GM12865 (cell line): Measurements from ENCODE around the gene PPP1R1B.
A peak's percentile ranks its signal among the peaks of the same experiment; 100 is the strongest.

ENCODE experiments used
- DNase-seq: peaks from one replicate; pipeline ENCODE4 v3.0.0; 2010; ENCODE audit warnings: low read depth
- H3K4me3 ChIP-seq: 2 replicates; pipeline ENCODE4 v1.5.1; 2011; ENCODE audit warnings: mild to moderate bottlenecking, low read depth, low read length, control low read depth
- TF ChIP-seq, protein P1 (sequence below): IDR thresholded peaks from 2 replicates; pipeline ENCODE4 v1.5.1; 2011; ENCODE audit warnings: low read length, control low read depth, low read depth, inconsistent platforms; ENCODE audit not compliant: insufficient read depth; ENCODE audit errors: missing control alignments

Gene PPP1R1B

DNA sequence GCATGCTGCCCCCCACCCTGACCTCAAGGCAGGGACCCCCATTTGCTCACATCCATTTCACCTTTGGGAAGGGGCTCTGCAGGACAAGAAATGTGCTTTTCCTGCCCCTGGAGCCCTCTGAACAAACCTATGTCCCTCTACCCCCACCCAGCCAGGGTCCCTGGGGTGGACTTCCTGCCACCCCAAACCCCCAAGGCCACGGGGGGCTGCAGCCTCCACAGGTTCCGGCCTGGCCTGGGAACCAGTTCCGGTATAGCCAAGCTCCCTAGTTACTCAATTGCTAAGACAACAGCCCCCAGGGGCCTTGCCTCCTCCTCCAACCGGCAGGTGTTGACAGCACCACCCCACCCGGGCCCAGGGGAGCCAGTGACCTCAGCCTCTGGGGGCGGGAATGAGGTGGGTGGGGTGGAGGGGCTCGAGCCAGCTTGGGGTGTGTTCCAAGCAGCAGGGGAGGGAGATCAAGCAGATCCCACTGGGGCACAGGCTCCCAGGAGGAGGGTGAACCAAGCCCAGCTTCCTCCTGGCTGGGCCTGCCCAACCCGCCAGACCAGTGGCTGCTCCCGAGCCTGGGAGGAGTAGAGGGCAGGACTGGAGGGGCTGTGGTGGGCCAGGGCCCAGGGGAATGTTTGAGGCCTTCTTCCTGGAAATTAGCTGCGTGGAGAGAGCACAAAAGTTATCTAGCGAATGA is 48.1 kb downstream of the PPP1R1B start:
- no peak overlapping the region for H3K4me3 ChIP-seq
- no peak for DNase-seq
- TF ChIP-seq, protein P1, sequence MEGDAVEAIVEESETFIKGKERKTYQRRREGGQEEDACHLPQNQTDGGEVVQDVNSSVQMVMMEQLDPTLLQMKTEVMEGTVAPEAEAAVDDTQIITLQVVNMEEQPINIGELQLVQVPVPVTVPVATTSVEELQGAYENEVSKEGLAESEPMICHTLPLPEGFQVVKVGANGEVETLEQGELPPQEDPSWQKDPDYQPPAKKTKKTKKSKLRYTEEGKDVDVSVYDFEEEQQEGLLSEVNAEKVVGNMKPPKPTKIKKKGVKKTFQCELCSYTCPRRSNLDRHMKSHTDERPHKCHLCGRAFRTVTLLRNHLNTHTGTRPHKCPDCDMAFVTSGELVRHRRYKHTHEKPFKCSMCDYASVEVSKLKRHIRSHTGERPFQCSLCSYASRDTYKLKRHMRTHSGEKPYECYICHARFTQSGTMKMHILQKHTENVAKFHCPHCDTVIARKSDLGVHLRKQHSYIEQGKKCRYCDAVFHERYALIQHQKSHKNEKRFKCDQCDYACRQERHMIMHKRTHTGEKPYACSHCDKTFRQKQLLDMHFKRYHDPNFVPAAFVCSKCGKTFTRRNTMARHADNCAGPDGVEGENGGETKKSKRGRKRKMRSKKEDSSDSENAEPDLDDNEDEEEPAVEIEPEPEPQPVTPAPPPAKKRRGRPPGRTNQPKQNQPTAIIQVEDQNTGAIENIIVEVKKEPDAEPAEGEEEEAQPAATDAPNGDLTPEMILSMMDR = no peak

DNA sequence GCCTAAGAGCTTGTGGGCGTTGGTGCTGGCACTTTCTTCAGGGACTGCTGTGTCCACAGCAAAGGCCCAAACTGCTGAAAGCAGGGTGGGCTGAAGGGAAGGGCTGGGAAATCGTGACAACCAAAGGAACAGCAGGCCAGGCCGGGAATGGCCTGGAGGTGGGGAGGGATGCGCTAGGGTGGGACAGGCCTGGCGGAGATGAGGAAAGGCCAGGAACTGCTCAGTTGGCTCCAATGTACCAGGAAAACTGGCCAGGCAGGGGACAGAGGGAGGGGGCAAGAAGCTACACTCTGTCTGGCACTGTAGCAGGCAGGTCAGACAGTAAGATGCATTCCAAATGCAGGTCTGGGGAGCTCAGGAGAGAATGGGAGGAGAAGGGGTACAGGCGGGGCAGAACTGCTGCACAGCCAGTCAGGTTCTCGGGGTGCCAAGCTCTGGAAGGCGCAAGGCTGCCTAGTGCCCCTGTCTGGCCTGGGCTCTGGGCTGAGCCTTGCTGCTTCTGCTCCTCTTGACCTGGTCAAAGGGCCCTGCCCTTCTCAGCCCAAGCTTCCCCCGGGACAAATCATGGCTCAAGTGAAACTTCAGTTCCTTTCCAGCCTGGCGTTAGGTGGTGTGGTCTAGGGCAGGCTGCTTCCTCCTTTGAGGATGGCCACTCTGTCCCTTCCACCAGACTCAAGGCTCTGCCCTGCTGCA is 48.8 kb downstream of the PPP1R1B start:
- DNase-seq = no peak
- TF ChIP-seq, protein P1 = no peak
- H3K4me3 ChIP-seq = no peak overlapping the region

DNA sequence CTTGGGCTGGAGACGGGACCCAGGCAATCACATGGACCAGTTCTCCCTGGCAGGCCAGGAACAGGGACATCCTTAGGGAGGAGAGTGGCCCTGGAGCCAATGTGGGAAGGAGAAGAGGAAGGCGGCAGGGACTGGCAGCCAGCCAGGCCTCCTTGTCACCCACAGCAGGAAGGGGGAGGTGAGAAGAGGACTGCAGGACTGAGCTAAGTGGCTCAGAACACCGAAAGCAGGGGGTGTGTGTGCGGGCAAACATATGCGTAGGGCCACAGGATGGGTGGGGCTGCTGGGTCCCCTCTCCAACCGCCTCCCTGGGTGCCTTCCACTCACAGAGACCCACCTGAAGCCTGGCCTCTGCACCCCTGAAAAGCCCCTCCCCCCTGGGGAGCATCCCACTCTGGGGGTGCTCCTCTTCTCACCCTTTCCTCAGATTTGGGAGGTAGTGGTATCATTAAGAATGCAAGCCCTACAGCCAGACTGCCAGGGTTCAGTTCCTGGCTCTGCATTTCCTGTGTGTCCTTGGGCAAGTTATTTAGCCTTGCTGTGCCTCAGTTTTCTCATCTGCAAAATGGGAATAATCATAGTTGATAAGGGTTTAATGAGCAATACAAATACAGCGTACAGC is 49.6 kb downstream of the PPP1R1B start:
- TF ChIP-seq, protein P1 = no peak
- H3K4me3 ChIP-seq = no peak overlapping the region
- DNase-seq = peak; percentile 72

DNA sequence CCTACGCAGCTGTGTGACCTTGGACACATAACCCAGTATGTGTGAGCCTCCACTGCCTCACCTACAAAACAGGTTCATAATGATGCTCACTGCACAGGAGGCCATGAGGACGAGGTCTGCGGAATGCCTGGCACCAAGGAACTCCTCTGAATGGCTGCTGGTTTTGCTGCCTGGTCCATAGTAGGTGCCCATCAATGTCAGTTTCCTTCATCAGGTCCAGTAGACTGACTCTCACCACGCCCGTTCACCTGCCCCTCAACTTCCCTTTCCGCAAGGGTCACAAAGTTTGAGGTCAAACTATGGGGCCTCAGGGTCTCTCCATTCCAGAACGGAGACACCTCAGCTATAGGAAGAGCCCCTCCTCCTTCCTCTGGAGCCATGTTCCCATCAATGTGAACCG is 50.3 kb downstream of the PPP1R1B start:
- TF ChIP-seq, protein P1 = no peak
- no peak for DNase-seq

DNA sequence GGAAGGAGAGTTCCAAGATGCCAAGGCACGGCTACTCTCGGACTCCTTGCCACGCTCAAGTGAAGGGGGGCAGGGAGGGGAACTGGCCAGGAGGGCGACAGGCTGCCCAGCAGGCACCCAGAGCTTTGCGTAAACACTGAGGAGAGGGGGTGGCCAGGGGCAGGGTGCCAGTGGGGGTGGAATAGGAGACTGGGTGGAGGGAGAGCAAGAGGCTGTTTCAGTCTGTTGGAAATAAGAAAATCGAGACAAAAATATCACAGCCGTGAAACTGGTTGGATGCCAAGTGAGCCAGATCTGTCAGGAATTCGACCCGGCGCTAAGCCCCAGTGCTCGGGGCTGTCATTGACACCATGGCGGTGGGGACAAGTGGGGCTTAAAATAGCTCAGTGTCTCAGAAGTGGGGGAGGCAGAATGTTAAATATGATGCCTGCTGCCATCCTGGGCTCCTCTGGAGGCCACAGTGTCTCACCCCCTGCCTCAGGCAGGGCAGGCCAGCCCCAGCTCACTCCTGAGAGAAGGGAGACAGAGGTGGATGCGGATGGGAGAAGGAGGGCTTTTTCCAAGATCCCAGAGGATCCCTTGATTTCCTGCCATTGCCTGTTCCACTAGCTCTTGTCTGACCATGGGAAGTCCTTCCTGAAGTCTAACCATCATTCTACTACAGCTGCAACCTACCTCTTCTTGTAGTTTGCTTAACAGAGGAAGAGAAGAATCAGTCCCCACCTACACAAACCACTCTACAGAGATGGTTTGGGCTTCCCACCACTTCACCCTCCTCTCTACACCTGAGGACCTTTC is 51.0 kb downstream of the PPP1R1B start:
- H3K4me3 ChIP-seq = no peak overlapping the region
- TF ChIP-seq, protein P1 = no peak
- no peak for DNase-seq

More for the DNA sequence above, 50.3 kb downstream of the PPP1R1B start:
- no peak overlapping the region for H3K4me3 ChIP-seq

DNA sequence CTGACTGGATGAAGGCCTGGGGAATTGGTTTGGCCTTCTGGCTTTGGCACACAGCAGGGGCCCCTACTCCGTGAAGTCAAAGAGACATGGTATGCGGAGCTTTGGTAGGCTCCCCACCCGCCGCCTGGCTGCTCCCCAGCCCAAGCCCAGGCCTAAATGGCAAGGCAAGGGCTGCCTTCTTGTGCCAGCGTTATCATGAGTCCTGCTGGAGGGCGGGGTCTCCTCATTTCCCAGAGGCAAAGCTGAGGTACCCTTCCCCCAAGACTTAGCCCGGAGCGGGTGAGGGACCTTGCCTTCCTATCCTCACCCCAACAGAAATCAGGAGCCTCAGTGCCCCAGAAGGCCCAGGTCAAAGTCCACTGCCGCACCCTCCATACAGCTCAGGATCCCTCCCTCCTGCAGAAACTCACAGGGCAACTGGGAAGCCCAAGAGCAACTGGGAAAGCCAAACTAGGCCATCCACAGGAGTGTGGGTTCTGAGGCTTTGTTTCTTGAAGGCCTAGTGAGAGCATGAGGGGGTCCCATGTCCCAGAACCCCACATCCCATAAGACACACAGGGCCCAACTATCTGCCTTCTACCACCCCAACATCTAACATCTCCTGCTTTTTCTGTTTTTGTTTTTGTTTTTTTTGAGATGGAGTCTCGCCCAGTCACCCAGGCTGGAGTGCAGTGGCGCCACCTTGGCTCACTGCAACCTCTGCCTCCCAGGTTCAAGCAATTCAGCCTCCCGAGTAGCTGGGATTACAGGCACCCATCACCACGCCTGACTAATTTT is 51.8 kb downstream of the PPP1R1B start:
- no peak for DNase-seq
- H3K4me3 ChIP-seq = no peak overlapping the region
- TF ChIP-seq, protein P1 = no peak
